Upper lobe of left lung (tissue), 4 donors: ENCODE results near the gene MOB3C.

ENCODE experiments used
- CTCF ChIP-seq, 6 experiments: fragments of 450-650 bp in 4 of 6; fragments of 200-600 bp in 2 of 6; sonication (generic) in 2 of 6; IDR thresholded peaks; one replicate each; pipeline ENCODE4 v1.5.1; 2016 to 2019; ENCODE audit warnings: antibody characterized with exemption in 6 of 6
- EP300 ChIP-seq, 4 donors: sonication (generic); formaldehyde crosslinking; IDR thresholded peaks; one replicate each; pipeline ENCODE4 v1.5.1; 2017; ENCODE audit warnings: antibody characterized with exemption in 4 of 4, control low read depth in 2 of 4
- POLR2A ChIP-seq, 4 donors: fragments of 450-650 bp; IDR thresholded peaks; one replicate each; pipeline ENCODE4 v1.5.1; 2016 to 2017; ENCODE audit warnings: antibody characterized with exemption in 4 of 4, mild to moderate bottlenecking in 2 of 4
- POLR2AphosphoS5 ChIP-seq, 2 donors: sonication (generic); formaldehyde crosslinking; IDR thresholded peaks; one replicate each; pipeline ENCODE4 v1.5.1; 2017; ENCODE audit warnings: antibody characterized with exemption in 2 of 2

DNA sequence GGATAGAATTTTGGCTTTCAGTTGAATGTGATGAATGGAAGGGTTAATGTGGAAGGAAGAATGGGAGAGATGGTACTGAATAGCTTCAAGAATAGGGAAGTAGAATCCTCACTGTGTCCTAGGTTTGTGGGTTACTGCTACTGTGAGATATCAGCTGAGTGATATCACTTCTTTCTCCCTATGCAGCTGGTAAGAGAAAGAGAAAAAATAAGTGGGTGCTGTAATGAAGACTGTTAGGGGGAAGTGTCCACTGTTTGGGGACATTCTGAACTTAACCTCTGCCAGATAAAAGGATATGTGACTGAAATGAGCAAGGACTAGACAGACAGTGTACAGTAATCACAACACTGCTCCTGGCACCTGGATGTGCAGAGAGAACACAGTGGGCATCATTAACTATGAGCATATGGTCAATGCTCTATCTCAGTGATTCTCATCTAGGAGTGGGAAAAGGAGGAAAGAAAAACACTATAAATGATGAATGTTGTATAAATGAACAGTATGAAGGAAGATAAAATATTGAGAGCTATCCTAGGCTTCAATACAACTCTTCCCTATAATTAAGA is 25.6 kb upstream of the MOB3C start:
- no peak for TF ChIP-seq CTCF (IDR thresholded peaks at IDR 0.05)
- no peak for TF ChIP-seq POLR2A (IDR thresholded peaks at IDR 0.05)
- TF ChIP-seq EP300 (IDR thresholded peaks at IDR 0.05) = no peak
- TF ChIP-seq POLR2AphosphoS5 (IDR thresholded peaks at IDR 0.05) = no peak
